HG03095 (cell line): ENCODE data around the gene USP19.

Source experiments
- ATAC-seq: cut with Tn5 transposase; IDR thresholded peaks from one replicate; pipeline ENCODE4 v1.9.1; 2021; ENCODE audit warnings: moderate library complexity; ENCODE audit not compliant: unreplicated experiment

USP19 gene, protein sequence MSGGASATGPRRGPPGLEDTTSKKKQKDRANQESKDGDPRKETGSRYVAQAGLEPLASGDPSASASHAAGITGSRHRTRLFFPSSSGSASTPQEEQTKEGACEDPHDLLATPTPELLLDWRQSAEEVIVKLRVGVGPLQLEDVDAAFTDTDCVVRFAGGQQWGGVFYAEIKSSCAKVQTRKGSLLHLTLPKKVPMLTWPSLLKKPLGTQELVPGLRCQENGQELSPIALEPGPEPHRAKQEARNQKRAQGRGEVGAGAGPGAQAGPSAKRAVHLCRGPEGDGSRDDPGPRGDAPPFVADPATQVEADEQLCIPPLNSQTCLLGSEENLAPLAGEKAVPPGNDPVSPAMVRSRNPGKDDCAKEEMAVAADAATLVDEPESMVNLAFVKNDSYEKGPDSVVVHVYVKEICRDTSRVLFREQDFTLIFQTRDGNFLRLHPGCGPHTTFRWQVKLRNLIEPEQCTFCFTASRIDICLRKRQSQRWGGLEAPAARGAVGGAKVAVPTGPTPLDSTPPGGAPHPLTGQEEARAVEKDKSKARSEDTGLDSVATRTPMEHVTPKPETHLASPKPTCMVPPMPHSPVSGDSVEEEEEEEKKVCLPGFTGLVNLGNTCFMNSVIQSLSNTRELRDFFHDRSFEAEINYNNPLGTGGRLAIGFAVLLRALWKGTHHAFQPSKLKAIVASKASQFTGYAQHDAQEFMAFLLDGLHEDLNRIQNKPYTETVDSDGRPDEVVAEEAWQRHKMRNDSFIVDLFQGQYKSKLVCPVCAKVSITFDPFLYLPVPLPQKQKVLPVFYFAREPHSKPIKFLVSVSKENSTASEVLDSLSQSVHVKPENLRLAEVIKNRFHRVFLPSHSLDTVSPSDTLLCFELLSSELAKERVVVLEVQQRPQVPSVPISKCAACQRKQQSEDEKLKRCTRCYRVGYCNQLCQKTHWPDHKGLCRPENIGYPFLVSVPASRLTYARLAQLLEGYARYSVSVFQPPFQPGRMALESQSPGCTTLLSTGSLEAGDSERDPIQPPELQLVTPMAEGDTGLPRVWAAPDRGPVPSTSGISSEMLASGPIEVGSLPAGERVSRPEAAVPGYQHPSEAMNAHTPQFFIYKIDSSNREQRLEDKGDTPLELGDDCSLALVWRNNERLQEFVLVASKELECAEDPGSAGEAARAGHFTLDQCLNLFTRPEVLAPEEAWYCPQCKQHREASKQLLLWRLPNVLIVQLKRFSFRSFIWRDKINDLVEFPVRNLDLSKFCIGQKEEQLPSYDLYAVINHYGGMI (N-terminal part only)

DNA sequence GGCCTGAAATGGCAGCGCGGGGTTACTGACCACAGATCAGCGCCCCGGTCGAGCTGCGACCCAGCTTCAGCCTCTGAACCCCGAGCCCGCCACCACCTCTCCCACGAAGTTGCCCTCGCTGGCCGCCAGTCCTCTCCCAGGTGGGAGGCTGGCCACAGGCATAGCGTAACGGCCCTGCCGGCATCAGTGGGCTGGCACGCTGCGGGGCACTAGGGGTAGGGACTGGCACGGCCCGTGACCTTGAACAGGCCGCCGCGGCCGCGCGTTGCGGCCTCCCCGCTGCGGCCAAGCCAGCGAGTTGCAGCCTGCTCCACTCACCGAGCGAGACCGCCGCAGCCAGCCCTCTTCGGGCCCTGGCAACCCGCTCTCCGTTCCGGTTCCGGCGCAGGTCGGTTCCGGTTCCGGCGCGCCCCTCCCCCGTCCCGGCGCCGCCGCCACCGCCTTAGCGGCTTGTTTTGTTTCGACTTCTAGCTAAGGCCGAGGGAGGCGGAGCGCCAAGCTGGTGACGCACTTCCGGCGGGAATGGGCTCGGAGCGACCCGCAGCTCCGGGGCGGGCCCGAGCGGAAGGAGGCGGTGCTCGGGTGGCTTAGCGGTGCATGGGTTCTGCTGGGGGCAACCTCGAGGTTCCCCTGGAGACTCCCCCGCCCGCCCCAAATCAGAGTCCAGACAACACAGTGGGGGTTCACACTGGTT, at the start of gene USP19:
USP19 (minus strand) TSS at position 386 of the 694 bp plus-strand sequence. CDS start 1,678 bp downstream, outside the sequence.
- ATAC-seq: peak; percentile 79

GRCh38 chr3:49166752-49167556, 46.3 kb upstream of the USP19 start:
- no peak for ATAC-seq

GRCh38 chr3:49165771-49166751, 45.4 kb upstream of the USP19 start, which contains the start of gene CCDC71:
TSS of gene CCDC71 (minus strand) at chr3:49166331. CDS start at chr3:49164208, 2,123 bp downstream.
- peak; percentile 60 for ATAC-seq

GRCh38 chr3:49164983-49165720, 44.5 kb upstream of the USP19 start:
- ATAC-seq: no peak

- no peak for ATAC-seq
These were observed 43.0 kb upstream of the USP19 start for GRCh38 chr3:49163609-49164008.

- ATAC-seq: no peak
These were observed 42.3 kb upstream of the USP19 start for GRCh38 chr3:49162751-49163419.

DNA sequence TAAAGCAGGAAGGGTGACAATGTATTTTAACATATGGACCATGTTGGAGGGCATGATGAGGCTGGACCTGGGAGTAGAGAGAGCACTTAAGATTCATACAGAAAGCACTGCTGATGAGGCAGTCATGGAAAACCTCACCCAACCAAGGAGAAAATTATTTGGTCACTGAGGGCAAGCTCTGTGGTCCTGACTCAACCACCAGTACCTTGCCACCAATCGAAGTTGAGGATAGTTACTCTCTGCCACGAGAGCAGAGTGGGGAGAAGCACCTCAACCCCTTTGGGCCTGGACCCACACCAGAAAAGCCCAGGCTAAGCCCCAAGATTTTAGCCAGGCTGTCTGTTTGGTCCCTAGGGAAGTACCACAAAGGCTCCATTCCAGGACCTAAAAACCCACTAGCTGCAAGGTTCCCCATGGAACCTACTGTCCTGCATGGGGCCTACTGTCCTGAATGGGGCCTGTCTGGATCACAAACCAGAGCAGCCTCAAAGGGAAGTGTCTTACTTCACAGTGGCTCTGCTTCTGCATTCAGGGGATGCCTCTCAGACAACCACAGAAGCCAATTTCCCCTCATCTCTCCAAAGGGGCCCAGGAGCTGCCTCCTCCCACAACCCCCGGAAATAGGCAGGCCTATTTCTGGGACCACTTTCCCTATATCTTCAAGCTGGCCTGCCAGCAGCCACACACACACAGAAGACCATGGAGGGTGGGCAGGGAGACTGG, 41.3 kb upstream of the USP19 start:
- ATAC-seq: no peak

GRCh38 chr3:49161197-49161596, 40.6 kb upstream of the USP19 start:
- ATAC-seq: no peak

- ATAC-seq: no peak
These were observed 38.2 kb upstream of the USP19 start for GRCh38 chr3:49158792-49159191.

DNA sequence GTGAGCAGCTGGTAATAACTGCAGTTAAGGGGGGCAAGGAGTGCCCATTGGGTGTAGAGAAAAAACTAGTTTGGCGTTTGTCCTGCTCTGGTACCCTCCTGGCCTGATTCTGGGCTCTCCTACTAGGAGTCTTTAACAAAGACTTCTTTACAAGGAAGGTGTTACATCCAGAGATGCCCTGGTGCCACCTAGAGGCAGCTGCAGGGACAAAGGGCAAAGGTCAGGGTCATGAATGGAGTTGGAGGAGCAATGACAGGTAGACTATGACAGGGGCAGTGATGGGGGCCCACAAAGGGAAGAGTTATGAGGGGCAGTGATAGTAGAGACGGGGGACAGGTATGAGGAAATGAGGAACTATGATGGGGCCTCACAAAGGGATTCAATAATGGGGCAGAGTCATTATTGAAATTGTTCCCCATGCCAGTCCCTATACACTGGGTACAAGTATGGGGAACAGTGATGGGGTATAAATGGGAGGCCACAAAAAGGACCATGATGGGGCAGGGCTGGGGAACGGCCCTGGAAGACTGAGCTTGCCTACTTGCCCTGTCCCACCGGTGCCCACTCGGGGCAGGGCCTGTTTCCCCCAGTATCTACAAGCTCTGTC, 37.6 kb upstream of the USP19 start:
- ATAC-seq: no peak

DNA sequence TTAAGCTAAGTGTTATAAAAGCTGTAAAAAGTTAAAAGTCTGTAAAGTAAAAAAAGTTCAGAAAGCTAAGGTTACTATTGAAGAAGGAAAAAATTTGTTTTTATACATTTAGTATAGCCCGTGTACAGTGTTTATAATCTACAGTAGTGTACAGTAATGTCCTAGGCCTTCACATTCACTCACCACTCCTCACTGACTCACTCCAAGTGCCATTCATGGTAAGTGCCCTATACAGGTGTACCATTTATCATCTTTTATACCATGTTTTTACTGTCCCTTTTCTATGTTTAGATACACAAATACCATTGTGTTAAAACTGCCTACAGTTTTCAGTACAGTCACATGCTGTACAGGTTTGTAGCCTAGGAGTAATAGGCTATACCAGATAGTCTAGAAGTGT, 36.7 kb upstream of the USP19 start:
- ATAC-seq: no peak

DNA sequence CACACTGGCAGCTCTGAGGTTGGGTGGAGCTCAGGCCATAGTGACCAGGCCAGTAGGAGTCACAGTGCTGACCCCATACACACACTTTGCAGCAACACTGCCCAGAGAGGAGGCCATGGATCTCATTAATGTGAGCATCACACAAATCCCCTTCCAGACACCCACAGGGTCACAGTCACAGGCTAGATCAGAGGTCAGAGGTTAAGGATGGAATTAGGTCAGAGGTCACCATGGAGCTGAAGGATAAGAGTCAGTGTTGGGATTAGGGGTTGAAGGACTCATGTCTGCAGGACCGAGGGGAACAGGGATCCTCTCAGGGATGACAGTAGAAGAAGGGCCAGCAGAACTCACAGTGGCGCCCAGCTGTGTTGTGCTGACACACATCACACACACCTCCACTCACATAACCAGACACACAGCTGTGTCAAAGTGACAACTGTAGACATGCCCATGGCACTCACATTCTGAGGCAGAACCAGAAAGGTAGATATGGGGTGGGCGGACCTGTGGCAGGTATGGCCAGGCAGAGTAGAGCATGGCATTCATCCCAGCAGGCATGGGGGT, 32.8 kb upstream of the USP19 start:
- ATAC-seq: no peak

DNA sequence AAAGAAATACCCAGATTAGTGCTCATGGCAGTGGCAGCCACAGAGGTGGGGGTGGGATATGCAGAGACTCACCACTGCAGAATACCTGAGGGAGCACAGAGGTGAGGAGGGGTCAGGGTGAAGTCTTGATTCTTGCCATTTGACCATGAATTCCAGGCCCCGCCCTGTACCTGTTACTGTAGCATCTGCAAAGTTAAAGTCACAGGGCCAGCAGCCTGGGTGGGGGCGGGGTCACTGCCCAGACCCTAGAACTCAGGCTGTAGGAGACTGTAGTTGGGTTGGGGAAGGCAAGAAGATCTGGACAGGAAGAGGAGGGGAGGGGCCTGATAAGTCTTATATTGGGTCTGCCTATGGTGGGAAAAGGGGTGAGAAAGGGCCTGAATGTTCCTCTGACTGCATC, 31.0 kb upstream of the USP19 start:
- ATAC-seq: no peak

- ATAC-seq: no peak
These were observed 27.5 kb upstream of the USP19 start for GRCh38 chr3:49148159-49148558.

- no peak for ATAC-seq
These were observed 19.5 kb upstream of the USP19 start for GRCh38 chr3:49140080-49140479.

GRCh38 chr3:49135499-49135898, 14.9 kb upstream of the USP19 start:
- no peak for ATAC-seq
